Measurements from ENCODE around the gene MICAL2. TPM values are rescaled to one million over a fixed set of nuclear protein-coding genes. Genes with fewer than 3 reads are reported as not detected.

MICAL2 gene
- polyA plus RNA-seq, 2 of the 4 experiments (the other 2 are of a cell fraction): 39.8 to 42.1 TPM

DNA sequence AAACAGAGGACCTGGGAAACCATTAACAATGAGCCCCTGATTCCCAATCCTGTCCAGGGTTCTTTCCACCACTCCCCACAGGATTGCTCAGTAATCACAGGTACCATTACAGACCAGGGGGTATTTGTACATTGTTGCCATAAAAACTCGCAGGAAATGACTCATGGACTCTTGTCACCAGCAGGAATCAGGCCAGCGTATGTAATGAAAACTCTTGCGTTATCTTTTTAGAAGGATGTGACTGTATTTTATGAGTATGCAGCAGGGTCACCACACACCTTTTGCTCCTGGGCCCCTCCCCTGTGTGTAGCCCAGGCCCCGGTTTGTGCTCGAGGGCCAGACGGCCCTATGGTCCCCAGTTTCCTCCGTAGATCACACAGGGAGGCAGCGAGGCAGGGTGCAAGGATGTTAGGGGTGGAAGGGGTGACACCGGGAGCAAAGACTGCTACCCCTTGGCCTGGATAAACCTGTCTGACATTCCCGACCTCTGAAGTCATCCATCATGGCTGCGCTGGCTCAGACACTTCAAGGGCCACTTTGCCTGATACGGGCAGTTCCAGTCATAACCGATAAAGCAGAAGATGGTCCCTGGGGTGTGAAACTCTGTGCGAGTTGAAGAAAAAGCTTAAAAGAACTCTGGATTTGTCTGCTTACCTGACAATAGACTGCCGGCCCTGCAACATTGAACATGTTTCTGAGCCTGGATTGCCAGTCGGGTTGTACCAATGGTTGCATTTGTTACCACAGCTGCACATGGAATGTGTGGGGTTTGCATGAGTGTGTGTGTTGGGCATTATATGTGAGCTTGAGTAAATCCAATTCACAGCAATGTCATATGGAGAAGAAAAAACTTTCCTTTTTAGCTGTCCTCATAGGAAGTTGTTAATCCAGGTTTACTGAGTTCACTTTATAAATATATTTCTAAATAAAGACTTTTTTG, 56.9 kb downstream of the MICAL2 start (continued):
- no peak for TF ChIP-seq CHD2 (IDR thresholded peaks at IDR 0.05; ENCODE audit: low read length, partially characterized antibody)
- TF ChIP-seq, protein P1, sequence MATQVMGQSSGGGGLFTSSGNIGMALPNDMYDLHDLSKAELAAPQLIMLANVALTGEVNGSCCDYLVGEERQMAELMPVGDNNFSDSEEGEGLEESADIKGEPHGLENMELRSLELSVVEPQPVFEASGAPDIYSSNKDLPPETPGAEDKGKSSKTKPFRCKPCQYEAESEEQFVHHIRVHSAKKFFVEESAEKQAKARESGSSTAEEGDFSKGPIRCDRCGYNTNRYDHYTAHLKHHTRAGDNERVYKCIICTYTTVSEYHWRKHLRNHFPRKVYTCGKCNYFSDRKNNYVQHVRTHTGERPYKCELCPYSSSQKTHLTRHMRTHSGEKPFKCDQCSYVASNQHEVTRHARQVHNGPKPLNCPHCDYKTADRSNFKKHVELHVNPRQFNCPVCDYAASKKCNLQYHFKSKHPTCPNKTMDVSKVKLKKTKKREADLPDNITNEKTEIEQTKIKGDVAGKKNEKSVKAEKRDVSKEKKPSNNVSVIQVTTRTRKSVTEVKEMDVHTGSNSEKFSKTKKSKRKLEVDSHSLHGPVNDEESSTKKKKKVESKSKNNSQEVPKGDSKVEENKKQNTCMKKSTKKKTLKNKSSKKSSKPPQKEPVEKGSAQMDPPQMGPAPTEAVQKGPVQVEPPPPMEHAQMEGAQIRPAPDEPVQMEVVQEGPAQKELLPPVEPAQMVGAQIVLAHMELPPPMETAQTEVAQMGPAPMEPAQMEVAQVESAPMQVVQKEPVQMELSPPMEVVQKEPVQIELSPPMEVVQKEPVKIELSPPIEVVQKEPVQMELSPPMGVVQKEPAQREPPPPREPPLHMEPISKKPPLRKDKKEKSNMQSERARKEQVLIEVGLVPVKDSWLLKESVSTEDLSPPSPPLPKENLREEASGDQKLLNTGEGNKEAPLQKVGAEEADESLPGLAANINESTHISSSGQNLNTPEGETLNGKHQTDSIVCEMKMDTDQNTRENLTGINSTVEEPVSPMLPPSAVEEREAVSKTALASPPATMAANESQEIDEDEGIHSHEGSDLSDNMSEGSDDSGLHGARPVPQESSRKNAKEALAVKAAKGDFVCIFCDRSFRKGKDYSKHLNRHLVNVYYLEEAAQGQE (IDR thresholded peaks at IDR 0.05): no peak
- TF ChIP-seq ZC3H11A (IDR thresholded peaks at IDR 0.05): no peak
- TF ChIP-seq RAD21 (conservative IDR thresholded peaks at IDR 0.05 in 1 of 2, IDR thresholded peaks at IDR 0.05 in 1 of 2): peak in 1 of 2 experiments; percentile 45; a peak in 4 of 5 replicates
- peak; percentile 86 for TF ChIP-seq FOSL2 (IDR thresholded peaks at IDR 0.05)
- peak; percentile 92 for TF ChIP-seq FOSL2 (CRISPR knock-in tag; IDR thresholded peaks at IDR 0.05)
- TF ChIP-seq RARB (CRISPR knock-in tag; IDR thresholded peaks at IDR 0.05): peak; percentile 43; the same call in 1 of the 2 replicates
- peak; percentile 80; the same call in 1 of the 2 replicates for TF ChIP-seq GATA3 (IDR thresholded peaks at IDR 0.05; ENCODE audit: borderline replicate concordance)
- TF ChIP-seq TFCP2L1 (CRISPR knock-in tag; IDR thresholded peaks at IDR 0.05): no peak
- no peak; the same call in 1 of the 2 replicates for TF ChIP-seq MYC (IDR thresholded peaks at IDR 0.05; ENCODE audit: borderline replicate concordance, low read length)
- TF ChIP-seq, protein P2, sequence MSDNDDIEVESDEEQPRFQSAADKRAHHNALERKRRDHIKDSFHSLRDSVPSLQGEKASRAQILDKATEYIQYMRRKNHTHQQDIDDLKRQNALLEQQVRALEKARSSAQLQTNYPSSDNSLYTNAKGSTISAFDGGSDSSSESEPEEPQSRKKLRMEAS (IDR thresholded peaks at IDR 0.05): peak; percentile 74
- no peak for TF ChIP-seq FOSB (CRISPR knock-in tag; IDR thresholded peaks at IDR 0.05)
- TF ChIP-seq NPAS2 (CRISPR knock-in tag; IDR thresholded peaks at IDR 0.05; ENCODE audit: borderline replicate concordance): no peak
- TF ChIP-seq ZFP36 (IDR thresholded peaks at IDR 0.05; ENCODE audit: borderline replicate concordance, partially characterized antibody): no peak
- no peak for TF ChIP-seq MAFK (IDR thresholded peaks at IDR 0.05; ENCODE audit: partially characterized antibody)
- TF ChIP-seq HEYL (CRISPR knock-in tag; IDR thresholded peaks at IDR 0.05): peak; percentile 59; the same call in 1 of the 2 replicates
- TF ChIP-seq POLR2A (IDR thresholded peaks at IDR 0.05; ENCODE audit: low read length): no peak
- TF ChIP-seq ZSCAN20 (CRISPR knock-in tag; IDR thresholded peaks at IDR 0.05): no peak
- peak; percentile 28; the same call in 1 of the 3 replicates for TF ChIP-seq SMC3 (IDR thresholded peaks at IDR 0.05)
- no peak for TF ChIP-seq CBX2 (IDR thresholded peaks at IDR 0.05; ENCODE audit: borderline replicate concordance, low read depth)
- peak; percentile 80 to 86 for TF ChIP-seq CEBPB (IDR thresholded peaks at IDR 0.05)
- TF ChIP-seq, protein P3, sequence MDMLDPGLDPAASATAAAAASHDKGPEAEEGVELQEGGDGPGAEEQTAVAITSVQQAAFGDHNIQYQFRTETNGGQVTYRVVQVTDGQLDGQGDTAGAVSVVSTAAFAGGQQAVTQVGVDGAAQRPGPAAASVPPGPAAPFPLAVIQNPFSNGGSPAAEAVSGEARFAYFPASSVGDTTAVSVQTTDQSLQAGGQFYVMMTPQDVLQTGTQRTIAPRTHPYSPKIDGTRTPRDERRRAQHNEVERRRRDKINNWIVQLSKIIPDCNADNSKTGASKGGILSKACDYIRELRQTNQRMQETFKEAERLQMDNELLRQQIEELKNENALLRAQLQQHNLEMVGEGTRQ (IDR thresholded peaks at IDR 0.05): no peak
- no peak for TF ChIP-seq RCOR1 (IDR thresholded peaks at IDR 0.05; ENCODE audit: low read depth, low read length)
- no peak for TF ChIP-seq KDM5A (IDR thresholded peaks at IDR 0.05)
- no peak for TF ChIP-seq POLR2AphosphoS2 (conservative IDR thresholded peaks at IDR 0.05; ENCODE audit: low read length)
- TF ChIP-seq RNF2 (IDR thresholded peaks at IDR 0.05; ENCODE audit: borderline replicate concordance, low read depth): no peak

All from A549 (cell line).